ENCODE results near the gene CAND1.

- no peak for TF ChIP-seq CTCF (IDR thresholded peaks at IDR 0.05; ENCODE audit: insufficient read depth, low read length, poor library complexity, severe bottlenecking)
- no peak for TF ChIP-seq EZH2phosphoT487 (conservative IDR thresholded peaks at IDR 0.05; ENCODE audit: low read length)
These were observed 31.9 kb upstream of the CAND1 start for GRCh38 chr12:67237231-67237630.
